Fibroblast of the conjunctiva (primary cell): ENCODE results near the gene CNTN1.
"Not testable (repeated sequence)": the region's sequence is repeated elsewhere in the genome, so short reads cannot be mapped to it uniquely, and the experiment has no call there.

Experiments
- DNase-seq: peaks from one replicate; pipeline ENCODE4 v3.0.0-alpha.2; 2010; ENCODE audit warnings: low read depth

Gene CNTN1

DNA sequence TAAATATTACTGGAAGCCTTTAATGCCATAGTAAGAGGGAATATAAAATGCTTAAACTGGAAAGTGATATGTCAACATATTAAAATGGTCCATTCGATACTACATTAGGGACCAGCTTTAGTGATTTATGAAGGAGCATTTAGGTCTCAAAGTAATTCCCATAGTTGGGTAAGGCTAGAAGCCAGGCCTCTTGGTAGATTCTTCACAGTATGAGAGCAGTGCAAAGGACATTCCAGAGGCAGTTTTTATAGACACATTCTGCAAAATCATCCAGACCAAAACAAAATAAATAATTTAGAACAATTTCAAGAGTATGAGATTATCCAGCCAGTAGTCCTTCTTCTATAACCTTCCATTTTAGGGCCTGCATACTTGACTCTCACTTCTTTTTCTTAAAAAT lies 353.3 kb downstream of the CNTN1 start:
- DNase-seq = no peak

DNA sequence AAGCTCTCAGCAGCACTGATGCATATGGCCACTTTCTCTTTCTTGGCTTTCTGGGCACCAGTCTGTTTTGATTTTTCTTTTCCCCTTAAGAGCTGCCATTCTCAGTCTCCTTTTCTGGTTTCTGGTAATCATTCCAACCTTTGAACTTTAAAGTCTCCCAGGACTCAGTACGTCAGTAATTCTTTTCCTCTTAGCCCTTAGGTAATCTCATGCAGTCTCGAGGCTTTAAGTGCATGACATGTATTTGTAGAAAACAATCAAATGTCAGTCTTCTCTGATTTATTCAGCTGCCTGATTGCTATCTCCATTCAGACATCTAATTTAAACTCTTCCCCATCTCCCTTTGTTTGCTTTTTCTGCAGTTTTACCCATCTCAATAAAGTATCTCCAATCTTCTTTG lies 356.8 kb downstream of the CNTN1 start:
- no peak for DNase-seq

DNA sequence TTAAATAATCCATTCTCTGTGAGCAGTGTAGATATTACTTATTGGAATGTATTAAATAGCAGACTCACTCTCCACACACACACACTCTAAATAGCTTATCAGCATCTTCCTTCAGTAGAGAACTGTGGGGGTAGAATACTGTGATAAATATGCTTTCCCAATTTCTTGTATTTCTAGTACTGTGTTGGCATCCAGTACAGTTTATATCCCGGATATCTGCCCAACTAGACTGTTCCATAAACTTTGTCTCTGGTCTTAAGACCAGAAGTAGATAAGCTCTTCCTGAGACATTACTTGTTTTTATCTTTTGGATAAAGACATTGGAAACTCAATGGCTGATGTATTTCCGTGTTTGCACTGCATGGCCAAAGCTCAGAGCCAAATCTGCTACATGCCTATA lies 359.7 kb downstream of the CNTN1 start:
- no peak for DNase-seq

- no peak for DNase-seq
These were observed 360.2 kb downstream of the CNTN1 start for GRCh38 chr12:41052441-41052840.

- no peak for DNase-seq
These were observed 360.8 kb downstream of the CNTN1 start for GRCh38 chr12:41053046-41053445.

DNA sequence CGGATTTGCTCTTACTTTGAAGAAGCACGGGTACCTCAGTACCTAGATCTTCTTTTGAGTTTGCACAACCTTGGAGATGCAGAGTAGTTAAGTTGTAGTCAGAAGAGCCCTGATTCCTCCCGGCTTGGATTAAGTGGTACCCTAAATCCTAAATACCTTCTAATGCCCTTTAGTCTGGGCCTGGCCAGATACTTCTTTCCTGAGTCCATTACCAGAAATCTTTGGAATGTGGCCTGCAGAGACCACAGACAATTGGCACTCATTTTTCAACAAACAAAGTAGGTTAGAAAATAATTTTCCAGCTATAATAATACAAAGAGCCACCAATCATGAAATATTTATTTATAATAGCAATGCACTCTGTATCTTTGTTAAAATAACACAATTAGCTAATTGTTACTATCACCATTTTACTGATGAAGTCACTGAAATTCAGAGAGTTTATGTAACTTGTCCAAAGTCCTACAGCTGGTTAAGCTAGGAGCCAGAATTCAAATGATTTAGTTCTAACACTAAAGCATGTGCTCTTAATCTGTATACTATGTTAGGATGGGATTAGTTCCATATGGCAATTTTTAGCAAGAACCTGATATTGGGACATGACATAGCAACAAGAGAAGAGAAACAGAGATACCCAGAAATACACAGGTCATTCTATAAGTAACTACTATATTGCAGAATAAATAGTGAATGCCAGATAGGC lies 363.8 kb downstream of the CNTN1 start:
- no peak for DNase-seq

GRCh38 chr12:41058266-41058665 lies 366.0 kb downstream of the CNTN1 start:
- DNase-seq = no peak

GRCh38 chr12:41061192-41061591 lies 369.0 kb downstream of the CNTN1 start:
- DNase-seq = no peak

DNA sequence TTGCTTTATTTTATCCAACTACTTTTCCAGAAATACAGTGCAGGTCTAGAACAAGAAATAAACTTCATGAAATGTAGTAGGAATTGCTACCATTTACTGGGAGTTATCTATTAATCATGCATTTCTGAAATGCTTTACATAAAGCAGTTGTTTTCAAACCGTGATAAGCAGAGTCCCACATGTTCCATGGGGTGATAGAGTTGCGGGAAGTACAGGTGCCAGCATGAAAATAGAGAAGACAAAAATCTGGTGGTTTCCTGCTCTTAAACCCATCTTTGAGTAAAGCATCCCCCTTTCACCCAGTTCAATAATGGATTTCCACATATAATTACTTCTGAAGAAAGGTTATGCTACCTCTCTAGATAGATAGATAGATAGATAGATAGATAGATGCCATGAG lies 372.2 kb downstream of the CNTN1 start:
- no peak for DNase-seq

DNA sequence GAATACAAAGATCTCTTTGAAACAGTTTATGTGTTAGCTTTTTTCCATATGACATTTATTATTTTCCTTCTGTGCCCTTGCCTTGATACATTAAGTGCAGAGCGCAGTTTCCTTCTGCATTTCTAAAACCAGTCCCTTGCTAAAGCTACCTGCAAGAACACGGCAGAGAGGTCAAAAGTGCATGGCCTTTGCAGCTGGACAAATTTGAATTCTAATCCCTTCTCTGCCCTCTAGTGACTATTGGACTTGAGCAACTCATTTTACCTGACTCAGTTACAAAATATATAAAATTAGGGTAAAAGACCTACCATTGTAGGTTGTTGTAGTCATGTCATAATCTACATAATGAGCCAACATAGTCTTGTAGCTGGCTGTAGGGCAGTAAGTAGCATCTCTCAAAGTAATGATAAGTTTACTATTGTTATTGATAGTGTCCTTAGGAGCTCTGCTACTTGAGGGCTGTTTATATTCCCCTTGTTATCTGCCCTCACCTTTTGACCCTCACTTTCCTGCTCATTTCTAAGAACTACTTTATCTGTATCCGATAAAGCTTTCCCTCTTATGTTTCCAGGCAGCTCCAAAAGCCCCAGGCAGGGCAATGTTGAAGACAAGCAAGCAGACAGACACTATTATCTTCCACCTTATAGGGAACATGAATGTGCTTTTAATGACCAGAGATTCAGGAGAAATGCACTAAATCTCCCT lies 375.9 kb downstream of the CNTN1 start:
- DNase-seq = no peak

DNA sequence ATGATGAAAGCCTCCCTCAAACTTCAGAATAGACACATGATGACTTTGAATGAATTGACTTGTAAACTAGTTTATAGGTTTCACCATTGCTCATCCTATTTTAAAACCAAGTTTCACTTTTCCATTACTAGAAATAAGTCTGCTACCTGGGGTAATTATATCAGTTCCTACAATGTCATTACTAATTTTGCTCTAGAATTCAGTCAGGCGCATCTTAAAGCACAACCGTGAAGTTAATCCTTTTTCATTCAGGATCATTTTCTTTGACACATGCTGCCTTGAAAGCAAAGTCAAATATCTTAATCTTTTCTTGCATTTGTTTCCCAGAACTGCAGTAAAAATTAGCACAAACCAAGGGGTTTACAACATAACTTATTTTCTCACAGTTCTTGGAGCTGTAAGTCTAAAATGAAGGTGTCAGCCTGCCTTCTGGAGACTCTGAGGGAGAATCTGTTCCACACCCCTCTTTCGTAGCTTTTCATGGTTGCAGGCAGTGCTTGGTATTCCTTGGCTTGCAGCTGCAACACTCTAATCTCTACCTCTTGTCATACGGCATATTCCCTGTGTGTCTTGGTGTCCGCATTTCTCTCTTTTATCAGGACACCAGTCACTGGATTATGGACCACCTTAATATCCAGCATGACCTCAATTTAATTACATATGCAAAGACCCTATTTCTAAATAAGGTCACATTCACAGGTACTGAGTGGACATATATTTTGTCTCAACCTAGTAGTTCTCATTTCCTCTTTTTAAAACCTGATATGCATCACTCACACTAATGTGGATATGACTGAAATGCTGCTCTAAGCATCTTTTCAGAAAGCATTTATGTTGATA lies 381.6 kb downstream of the CNTN1 start:
- DNase-seq = no peak

DNA sequence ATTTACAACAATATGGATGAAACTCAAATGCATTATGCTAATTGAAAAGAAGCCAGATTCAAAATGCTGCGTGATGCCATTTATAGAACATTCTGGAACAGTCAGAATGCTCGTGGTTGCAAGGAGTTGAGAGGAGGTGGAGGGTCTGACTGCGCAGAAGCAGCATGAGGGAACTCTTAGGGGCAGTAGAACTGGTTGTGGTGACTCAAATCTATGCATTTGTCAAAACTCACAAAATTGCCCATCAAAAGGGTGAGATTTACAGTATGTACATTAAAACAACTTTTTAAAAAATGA lies 382.2 kb downstream of the CNTN1 start:
- no peak for DNase-seq

GRCh38 chr12:41076114-41076513 lies 383.9 kb downstream of the CNTN1 start:
- DNase-seq = no peak

DNA sequence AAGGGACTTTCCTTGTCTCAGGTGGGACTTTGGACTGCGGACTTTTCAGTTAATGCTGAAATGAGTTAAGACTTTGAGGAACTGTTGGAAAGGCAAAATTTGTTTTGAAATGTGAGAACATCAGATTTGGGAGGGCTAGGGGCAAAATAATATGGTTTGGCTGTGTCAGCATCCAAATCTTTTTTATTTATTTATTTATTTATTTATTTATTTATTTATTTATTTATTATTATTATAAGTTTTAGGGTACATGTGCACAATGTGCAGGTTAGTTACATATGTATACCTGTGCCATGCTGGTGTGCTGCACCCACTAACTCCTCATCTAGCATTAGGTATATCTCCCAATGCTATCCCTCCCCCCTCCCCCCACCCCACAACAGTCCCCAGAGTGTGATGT lies 389.0 kb downstream of the CNTN1 start:
- DNase-seq = not testable (repeated sequence)

DNA sequence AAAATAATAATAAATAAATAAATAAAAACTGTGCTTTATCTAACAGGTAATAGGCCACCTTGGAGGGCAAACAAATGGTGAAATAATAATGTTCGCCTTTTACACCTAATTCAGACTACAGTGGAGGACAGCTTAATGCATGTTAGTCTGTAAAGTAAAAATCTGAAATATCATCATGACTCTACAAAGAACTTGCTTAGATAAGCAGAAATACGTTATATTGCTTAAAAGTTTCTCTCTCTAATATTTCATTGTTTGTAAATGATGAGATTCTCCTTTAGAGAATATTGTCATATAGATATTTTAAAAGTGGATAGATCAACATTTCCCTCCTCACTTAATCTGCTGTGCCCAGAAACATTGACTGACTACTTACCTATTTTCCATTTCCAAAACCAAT lies 397.2 kb downstream of the CNTN1 start:
- DNase-seq = no peak

DNA sequence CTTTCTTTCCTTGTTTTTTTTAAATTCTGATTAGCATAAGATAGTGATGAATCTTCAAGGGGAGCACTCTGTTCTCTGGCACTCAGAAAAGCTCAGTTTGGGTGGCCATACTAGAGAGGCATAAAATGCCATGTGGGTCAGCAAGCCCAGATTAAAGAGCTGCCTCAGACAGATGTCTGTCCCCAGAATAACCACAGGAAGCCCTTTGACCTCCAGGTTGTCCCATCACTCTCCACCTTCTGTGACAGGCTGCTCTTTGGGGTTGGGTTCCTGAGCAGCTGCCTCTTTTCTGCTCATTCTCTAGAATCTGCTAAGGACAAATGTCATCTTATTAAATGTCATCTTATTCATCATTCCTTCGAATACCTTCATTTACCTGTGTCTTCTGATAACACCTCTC lies 399.9 kb downstream of the CNTN1 start:
- DNase-seq = no peak

DNA sequence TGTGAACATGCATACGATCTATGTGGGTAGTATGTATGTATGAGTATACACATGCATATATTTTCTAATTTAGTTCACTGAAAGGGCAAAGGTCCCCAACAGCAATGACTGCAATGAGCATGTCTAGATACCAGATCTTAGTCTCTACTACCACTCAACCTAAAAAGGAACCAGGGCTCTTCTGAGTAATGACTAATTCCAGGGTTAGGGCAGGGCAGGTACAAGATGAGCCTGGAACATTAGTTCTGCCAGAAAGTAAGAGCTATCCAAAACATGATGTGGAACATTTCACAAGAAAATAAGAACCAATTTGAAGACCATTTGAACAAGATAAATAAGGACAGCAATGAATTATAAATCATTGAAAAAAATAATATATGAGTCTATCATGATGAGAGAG lies 404.6 kb downstream of the CNTN1 start:
- DNase-seq = no peak

- DNase-seq = no peak
These were observed 408.3 kb downstream of the CNTN1 start for GRCh38 chr12:41100572-41100971.

DNA sequence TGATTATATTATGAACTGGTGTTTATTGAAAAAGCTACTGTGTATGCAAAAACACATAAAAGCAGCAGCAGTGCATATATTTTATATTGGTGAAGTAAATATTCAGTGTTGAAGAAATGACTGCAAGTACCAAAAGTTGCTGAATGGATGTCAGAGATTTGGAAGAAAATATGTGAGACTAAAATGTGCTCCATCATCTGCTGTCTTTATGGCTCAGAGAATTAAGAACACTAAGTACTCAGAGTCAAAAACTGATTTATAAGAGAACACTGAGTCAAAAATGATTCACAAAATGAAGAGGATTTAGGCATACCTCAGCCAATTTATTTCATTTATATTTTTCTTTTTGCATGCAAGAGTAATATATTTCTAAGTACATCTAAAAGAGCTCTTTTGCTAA lies 409.6 kb downstream of the CNTN1 start:
- DNase-seq = no peak

- no peak for DNase-seq
These were observed 411.4 kb downstream of the CNTN1 start for GRCh38 chr12:41103614-41104013.

GRCh38 chr12:41106315-41106714 lies 414.1 kb downstream of the CNTN1 start:
- DNase-seq = no peak

GRCh38 chr12:41108032-41108431 lies 415.8 kb downstream of the CNTN1 start:
- no peak for DNase-seq

GRCh38 chr12:41112903-41113302 lies 420.7 kb downstream of the CNTN1 start:
- no peak for DNase-seq
